ENCODE data around the gene LRRC39.

The LRRC39 gene

DNA sequence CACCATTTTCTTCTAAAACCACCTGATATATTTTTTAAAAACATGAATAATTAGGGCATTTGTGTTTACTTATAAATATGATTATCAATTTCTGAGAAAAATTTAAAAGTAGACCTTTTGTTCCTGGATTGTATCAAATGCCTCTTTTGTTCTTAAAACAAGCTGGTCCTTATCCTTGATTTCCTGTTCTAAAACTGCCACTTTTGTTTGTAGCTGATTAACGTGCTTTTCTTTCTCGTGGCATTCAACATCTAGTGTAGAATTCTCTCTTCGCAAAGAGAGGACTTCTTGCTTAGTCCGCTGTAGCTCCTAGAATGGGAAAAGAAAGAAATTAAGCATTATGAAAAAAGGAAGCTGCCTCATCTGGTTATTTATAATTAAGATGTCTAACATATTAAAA is 70.4 kb downstream of the LRRC39 start:
- H3K9ac ChIP-seq (ENCODE audit: low read length), result no peak overlapping the region
- H3K27me3 ChIP-seq (ENCODE audit: control insufficient read depth, insufficient read depth, low read length), result no peaks in the 10 kb centered on the region
- H3K27ac ChIP-seq (ENCODE audit: low read depth, low read length), result no peak overlapping the region
- no peaks in the 10 kb centered on the region for H3K4me1 ChIP-seq (ENCODE audit: control insufficient read depth, insufficient read depth, low read length)
- H3K36me3 ChIP-seq (ENCODE audit: control insufficient read depth, insufficient read depth, low read length), result peaks cover 2% of the 10 kb centered on the region
- H3K4me3 ChIP-seq (ENCODE audit: low read length), result no peak overlapping the region

DNA sequence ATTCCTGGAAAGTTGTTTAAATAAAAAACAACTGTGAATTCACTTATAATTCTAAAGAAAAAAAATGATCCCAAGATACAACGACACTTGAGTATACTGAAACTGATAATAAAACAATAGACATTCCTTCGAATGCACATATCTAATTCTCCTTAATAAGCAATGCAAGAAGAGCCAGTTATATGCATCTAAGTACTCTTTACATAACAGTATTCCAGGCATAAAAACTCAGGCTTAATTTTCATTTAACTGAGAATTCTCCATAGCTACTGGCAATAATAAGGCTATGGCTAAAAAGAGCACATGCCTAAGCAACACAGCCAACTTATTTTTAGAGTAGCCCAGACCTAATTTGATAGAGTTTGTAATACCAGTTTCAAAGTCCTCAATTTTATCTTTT is 76.5 kb downstream of the LRRC39 start:
- H3K4me1 ChIP-seq (ENCODE audit: control insufficient read depth, insufficient read depth, low read length), result no peaks in the 10 kb centered on the region
- no peak overlapping the region for H3K4me3 ChIP-seq (ENCODE audit: low read length)
- H3K27ac ChIP-seq (ENCODE audit: low read depth, low read length), result no peak overlapping the region
- H3K27me3 ChIP-seq (ENCODE audit: control insufficient read depth, insufficient read depth, low read length), result no peaks in the 10 kb centered on the region
- peaks cover 7% of the 10 kb centered on the region for H3K36me3 ChIP-seq (ENCODE audit: control insufficient read depth, insufficient read depth, low read length)
- H3K9ac ChIP-seq (ENCODE audit: low read length), result no peak overlapping the region

DNA sequence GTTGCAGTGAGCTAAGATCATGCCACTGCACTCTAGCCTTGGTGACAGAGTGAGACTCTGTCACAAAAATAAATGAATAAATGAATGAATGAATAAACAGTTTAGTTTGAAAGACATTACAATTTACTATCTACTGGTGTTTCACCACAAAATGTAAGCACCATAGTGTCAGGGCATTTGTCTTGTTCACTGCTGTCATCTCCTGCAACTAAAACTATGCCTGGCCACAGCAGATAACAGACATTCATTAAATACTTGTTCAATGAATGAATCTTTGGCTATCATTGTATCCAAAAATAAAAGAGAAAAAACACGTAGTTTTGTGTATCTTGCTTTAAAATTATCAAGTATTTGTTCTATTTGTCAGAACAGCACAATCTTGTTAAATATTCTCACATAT is 77.9 kb downstream of the LRRC39 start:
- Histone ChIP-seq H3K4me3 (ENCODE audit: low read length) (no peak overlapping the region), H3K36me3 (ENCODE audit: control insufficient read depth, insufficient read depth, low read length) (peaks cover 5% of the 10 kb centered on the region), H3K9ac (ENCODE audit: low read length) (no peak overlapping the region), H3K27me3 (ENCODE audit: control insufficient read depth, insufficient read depth, low read length) (no peaks in the 10 kb centered on the region), H3K27ac (ENCODE audit: low read depth, low read length) (no peak overlapping the region), H3K4me1 (ENCODE audit: control insufficient read depth, insufficient read depth, low read length) (no peaks in the 10 kb centered on the region)
